Natural killer cell (primary cell): ENCODE measurements around the gene TAGAP. TPM values are rescaled to one million over a fixed set of nuclear protein-coding genes. Genes with fewer than 3 reads are reported as not detected.

Experiments
- ATAC-seq, 3 donors: fragments of 150-1000 bp in 2 of 3; fragments of 200-7000 bp in 1 of 3; cut with Tn5 transposase; 1 replicate in 1 of 3; 2 replicates in 2 of 3; pipeline ENCODE4 v1.10.0; 2021; ENCODE audit warnings: mild to moderate bottlenecking in 2 of 3, moderate library complexity in 2 of 3
- DNase-seq, 2 donors: peaks; one replicate each; pipeline versions ENCODE4 v3.0.0 to v3.0.0-alpha.2; 2013 to 2021; ENCODE audit warnings: mixed read lengths in 1 of 2
- H3K27ac ChIP-seq: one replicate; pipeline ENCODE4 v1.5.1; 2013; ENCODE audit warnings: mild to moderate bottlenecking, low read length
- H3K27me3 ChIP-seq: one replicate; pipeline ENCODE4 v1.6.1; 2013; ENCODE audit warnings: low read length; ENCODE audit not compliant: control insufficient read depth, insufficient read depth
- H3K36me3 ChIP-seq: one replicate; pipeline ENCODE4 v1.6.1; 2013; ENCODE audit warnings: low read length; ENCODE audit not compliant: control insufficient read depth, insufficient read depth
- H3K4me1 ChIP-seq: one replicate; pipeline ENCODE4 v1.6.1; 2013; ENCODE audit warnings: low read length; ENCODE audit not compliant: control insufficient read depth, insufficient read depth
- H3K4me3 ChIP-seq: one replicate; pipeline ENCODE4 v1.5.1; 2013; ENCODE audit warnings: low read length
- H3K9me3 ChIP-seq: one replicate; pipeline ENCODE4 v1.6.1; 2013; ENCODE audit warnings: low read length; ENCODE audit not compliant: control insufficient read depth, insufficient read depth
- H3K27ac Mint-ChIP-seq, 2 donors: one replicate each; pipeline ENCODE4 v1.8.0; 2022; ENCODE audit warnings: mild to moderate bottlenecking in 2 of 2, mixed read lengths in 2 of 2, moderate library complexity in 1 of 2
- H3K27me3 Mint-ChIP-seq, 2 donors: one replicate each; pipeline ENCODE4 v1.8.0; 2022; ENCODE audit warnings: low read depth in 2 of 2, mixed read lengths in 2 of 2
- H3K36me3 Mint-ChIP-seq: one replicate; pipeline ENCODE4 v1.8.0; 2022; ENCODE audit warnings: mixed read lengths
- H3K4me1 Mint-ChIP-seq, 2 donors: one replicate each; pipeline ENCODE4 v1.8.0; 2022; ENCODE audit warnings: mixed read lengths in 2 of 2
- H3K4me3 Mint-ChIP-seq: one replicate; pipeline ENCODE4 v1.8.0; 2022; ENCODE audit warnings: mild to moderate bottlenecking, moderate library complexity, mixed read lengths
- H3K9me3 Mint-ChIP-seq, 2 donors: one replicate each; pipeline ENCODE4 v1.8.0; 2022; ENCODE audit warnings: mixed read lengths in 2 of 2
- CTCF ChIP-seq: fragments of 200-600 bp; IDR thresholded peaks from one replicate; pipeline ENCODE4 v1.8.0; 2022; ENCODE audit warnings: antibody characterized with exemption
- WGBS: methylation state at CpG from one replicate; pipeline ENCODE4 v1.1.7; 2013; ENCODE audit warnings: missing lambda C conversion rate; ENCODE audit not compliant: insufficient coverage; 5-methylcytosine and 5-hydroxymethylcytosine counted together
- intact Hi-C: fragments of 100-400 bp; cut with micrococcal nuclease; formaldehyde crosslinking; loops from one replicate; pipeline ENCODE4 v1.14.2; 2022
- total RNA-seq, 4 donors: library from RNA; stranded (reverse); fragments of 120-200 nt in 1 of 4; gene quantifications; one replicate each; pipeline versions ENCODE4 v1.2.3 to v1.2.4, GENCODE V29; 2013 to 2022

Gene TAGAP
- total RNA-seq, 3 donors from 2014 or later (not counting 1 experiment from before 2014, with no cell fraction given): 139 to 291 (median 178) TPM

- DNase-seq (no peak), ATAC-seq (no peak)
- Mint-ChIP-seq H3K36me3 (no peaks in the 10 kb centered on the region), H3K9me3 (no peaks in the 10 kb centered on the region), H3K4me1 (peaks cover 25 to 34% of the 10 kb centered on the region in 2 donors), H3K27me3 (peaks cover 2 to 7% of the 10 kb centered on the region in 2 donors), H3K4me3 (no peak overlapping the region), H3K27ac (no peak overlapping the region)
- 63% methylated on average over 3 of the region's 3 CpGs for WGBS
- no peak overlapping the region for H3K4me3 ChIP-seq
- H3K36me3 ChIP-seq: no peaks in the 10 kb centered on the region
- no peak overlapping the region for H3K27ac ChIP-seq
- no peaks in the 10 kb centered on the region for H3K27me3 ChIP-seq
- no peak for TF ChIP-seq CTCF
- no peaks in the 10 kb centered on the region for H3K9me3 ChIP-seq
- peaks cover 26% of the 10 kb centered on the region for H3K4me1 ChIP-seq
- intact Hi-C loops: no loop called here
Measured at GRCh38 chr6:159074120-159074684, 29.4 kb upstream of the TAGAP start.

GRCh38 chr6:159071843-159072769 lies 27.3 kb upstream of the TAGAP start:
- H3K27ac ChIP-seq: no peak overlapping the region
- H3K36me3 Mint-ChIP-seq: no peaks in the 10 kb centered on the region
- peaks cover 2 to 7% of the 10 kb centered on the region in 2 donors for H3K27me3 Mint-ChIP-seq
- DNase-seq: no peak
- H3K27ac Mint-ChIP-seq: no peak overlapping the region
- H3K4me1 Mint-ChIP-seq: peaks cover 20 to 21% of the 10 kb centered on the region in 2 donors
- WGBS: 92% methylated on average over 3 of the region's 7 CpGs
- H3K36me3 ChIP-seq: no peaks in the 10 kb centered on the region
- no peak for TF ChIP-seq CTCF
- H3K4me3 ChIP-seq: no peak overlapping the region
- intact Hi-C loops: no loop called here
- no peak overlapping the region for H3K4me3 Mint-ChIP-seq
- no peaks in the 10 kb centered on the region for H3K9me3 ChIP-seq
- H3K4me1 ChIP-seq: peaks cover 29% of the 10 kb centered on the region
- ATAC-seq: no peak
- H3K9me3 Mint-ChIP-seq: no peaks in the 10 kb centered on the region
- no peaks in the 10 kb centered on the region for H3K27me3 ChIP-seq

- H3K4me1 ChIP-seq: peaks cover 19% of the 10 kb centered on the region
- Mint-ChIP-seq H3K4me1 (peaks cover 19% of the 10 kb centered on the region in 2 donors), H3K4me3 (no peak overlapping the region), H3K36me3 (no peaks in the 10 kb centered on the region), H3K27me3 (peaks cover 2 to 7% of the 10 kb centered on the region in 2 donors), H3K9me3 (no peaks in the 10 kb centered on the region), H3K27ac (no peak overlapping the region)
- intact Hi-C loops: no loop called here
- H3K4me3 ChIP-seq: no peak overlapping the region
- H3K27ac ChIP-seq: no peak overlapping the region
- no peak for ATAC-seq
- WGBS: 69% methylated on average over 17 of the region's 17 CpGs
- no peaks in the 10 kb centered on the region for H3K27me3 ChIP-seq
- no peak for TF ChIP-seq CTCF
- no peaks in the 10 kb centered on the region for H3K36me3 ChIP-seq
- DNase-seq: no peak
- H3K9me3 ChIP-seq: no peaks in the 10 kb centered on the region
Measured at GRCh38 chr6:159068904-159069578, 24.2 kb upstream of the TAGAP start.
